Ascending aorta (tissue), 2 donors: ENCODE measurements around the gene SLC9C1. TPM values are rescaled to one million over a fixed set of nuclear protein-coding genes. Genes with fewer than 3 reads are reported as not detected.
A peak's percentile ranks its signal among the peaks of the same experiment; 100 is the strongest.

ENCODE experiments used
- DNase-seq, 2 donors: peaks; one replicate each; pipeline ENCODE4 v3.0.0-alpha.2; 2019; ENCODE audit warnings: low spot score in 2 of 2
- H3K27ac ChIP-seq, 2 donors: fragments of 200-600 bp; sonication (generic); one replicate each; pipeline ENCODE4 v1.5.1; 2016 to 2017; ENCODE audit warnings: mild to moderate bottlenecking in 1 of 2
- H3K27me3 ChIP-seq: fragments of 200-600 bp; sonication (generic); one replicate; pipeline ENCODE4 v1.5.1; 2017
- H3K36me3 ChIP-seq, 2 donors: fragments of 200-600 bp; sonication (generic); one replicate each; pipeline ENCODE4 v1.5.1; 2016
- H3K4me1 ChIP-seq, 2 donors: fragments of 200-600 bp; sonication (generic); one replicate each; pipeline ENCODE4 v1.5.1; 2016 to 2017; ENCODE audit warnings: mild to moderate bottlenecking in 1 of 2
- H3K4me3 ChIP-seq, 2 donors: fragments of 200-600 bp; sonication (generic); one replicate each; pipeline ENCODE4 v1.5.1; 2016 to 2017; ENCODE audit warnings: mild to moderate bottlenecking in 1 of 2
- H3K9me3 ChIP-seq, 2 donors: fragments of 200-600 bp; sonication (generic); one replicate each; pipeline ENCODE4 v1.5.1; 2016
- intact Hi-C: fragments of 100-400 bp; cut with DNase I; formaldehyde crosslinking; loops from one replicate; pipeline ENCODE4 v1.15.1; 2023
- total RNA-seq: library from RNA; depleted of rRNA; stranded (reverse); fragments of >200 nt; gene quantifications from one replicate; pipeline ENCODE4 v1.1.0, GENCODE V29; 2016
- TF ChIP-seq, protein P1 (sequence below), 3 experiments: fragments of 200-600 bp in 2 of 3; fragments of 450-650 bp in 1 of 3; sonication (generic) in 2 of 3; IDR thresholded peaks; one replicate each; pipeline ENCODE4 v1.5.1; 2016 to 2019; ENCODE audit warnings: antibody characterized with exemption in 3 of 3, mild to moderate bottlenecking in 1 of 3, moderate library complexity in 1 of 3

SLC9C1 gene
- total RNA-seq, 1 donor from 2014 or later = 0.32 TPM

DNA sequence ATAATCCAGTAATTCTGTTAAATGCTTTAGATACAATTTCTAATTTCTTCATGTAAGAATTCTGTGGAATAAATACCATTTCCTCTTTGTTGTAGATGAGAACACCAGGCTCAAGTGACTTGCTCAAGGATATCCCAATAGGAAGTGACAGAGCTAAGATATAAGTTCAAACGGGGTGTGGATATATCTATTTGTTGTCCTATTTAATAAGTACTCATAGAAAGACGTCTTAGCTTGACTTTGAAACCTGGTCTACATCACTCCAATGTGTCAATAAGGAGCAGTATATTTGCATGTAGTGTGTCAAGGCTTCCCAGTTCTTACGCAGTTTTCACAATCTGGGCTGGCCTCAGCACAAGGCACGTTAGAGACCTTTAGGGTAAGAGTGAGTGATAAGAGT, 156.2 kb downstream of the SLC9C1 start:
- Histone ChIP-seq H3K36me3 (no peaks in the 10 kb centered on the region), H3K4me3 (no peak overlapping the region), H3K4me1 (no peaks in the 10 kb centered on the region), H3K27ac (no peak overlapping the region), H3K27me3 (no peaks in the 10 kb centered on the region), H3K9me3 (no peaks in the 10 kb centered on the region)
- TF ChIP-seq, protein P1, sequence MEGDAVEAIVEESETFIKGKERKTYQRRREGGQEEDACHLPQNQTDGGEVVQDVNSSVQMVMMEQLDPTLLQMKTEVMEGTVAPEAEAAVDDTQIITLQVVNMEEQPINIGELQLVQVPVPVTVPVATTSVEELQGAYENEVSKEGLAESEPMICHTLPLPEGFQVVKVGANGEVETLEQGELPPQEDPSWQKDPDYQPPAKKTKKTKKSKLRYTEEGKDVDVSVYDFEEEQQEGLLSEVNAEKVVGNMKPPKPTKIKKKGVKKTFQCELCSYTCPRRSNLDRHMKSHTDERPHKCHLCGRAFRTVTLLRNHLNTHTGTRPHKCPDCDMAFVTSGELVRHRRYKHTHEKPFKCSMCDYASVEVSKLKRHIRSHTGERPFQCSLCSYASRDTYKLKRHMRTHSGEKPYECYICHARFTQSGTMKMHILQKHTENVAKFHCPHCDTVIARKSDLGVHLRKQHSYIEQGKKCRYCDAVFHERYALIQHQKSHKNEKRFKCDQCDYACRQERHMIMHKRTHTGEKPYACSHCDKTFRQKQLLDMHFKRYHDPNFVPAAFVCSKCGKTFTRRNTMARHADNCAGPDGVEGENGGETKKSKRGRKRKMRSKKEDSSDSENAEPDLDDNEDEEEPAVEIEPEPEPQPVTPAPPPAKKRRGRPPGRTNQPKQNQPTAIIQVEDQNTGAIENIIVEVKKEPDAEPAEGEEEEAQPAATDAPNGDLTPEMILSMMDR (IDR thresholded peaks at IDR 0.05) = no peak
- intact Hi-C loops = no loop called here
- DNase-seq = no peak

DNA sequence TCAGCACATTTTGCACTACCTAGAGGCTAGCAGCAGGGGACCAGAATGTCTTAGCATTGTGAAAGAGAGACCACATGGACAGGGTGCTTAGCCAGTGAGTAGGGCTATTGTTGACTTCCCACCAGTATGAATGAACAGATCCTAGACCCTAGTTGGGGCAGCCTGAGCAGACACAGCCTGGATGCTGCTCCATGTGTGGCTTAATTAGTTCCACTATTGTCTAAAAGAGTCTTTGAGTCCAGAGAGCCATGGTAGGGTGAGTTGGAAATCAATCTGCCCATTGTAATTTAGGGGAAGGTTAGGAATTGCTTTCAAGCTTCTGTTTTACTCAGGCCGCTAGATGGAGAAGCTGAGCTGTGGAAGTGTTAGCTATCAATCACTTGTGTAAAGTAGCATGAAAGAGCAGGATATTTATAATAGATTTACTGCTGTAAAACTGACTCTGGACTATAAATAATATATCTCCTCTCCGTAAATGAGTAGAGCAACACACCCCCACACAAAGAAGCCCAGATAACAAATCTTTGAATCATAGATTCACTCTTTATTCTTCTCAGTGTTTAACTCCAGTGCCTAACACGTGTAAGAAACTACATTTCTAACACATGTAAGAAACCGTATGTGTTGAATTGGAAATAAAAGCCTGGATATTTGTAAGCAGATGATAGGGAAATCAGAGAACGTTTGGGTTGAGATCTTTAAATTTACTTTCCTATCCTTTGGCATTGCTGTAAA, 156.9 kb downstream of the SLC9C1 start:
- Histone ChIP-seq H3K36me3 (no peaks in the 10 kb centered on the region), H3K27ac (no peak overlapping the region), H3K9me3 (no peaks in the 10 kb centered on the region), H3K4me1 (no peaks in the 10 kb centered on the region), H3K4me3 (no peak overlapping the region), H3K27me3 (no peaks in the 10 kb centered on the region)
- intact Hi-C loops = no loop called here
- DNase-seq = no peak
- TF ChIP-seq, protein P1 (IDR thresholded peaks at IDR 0.05) = peak in 2 of 3 experiments; percentile 27 to 45

DNA sequence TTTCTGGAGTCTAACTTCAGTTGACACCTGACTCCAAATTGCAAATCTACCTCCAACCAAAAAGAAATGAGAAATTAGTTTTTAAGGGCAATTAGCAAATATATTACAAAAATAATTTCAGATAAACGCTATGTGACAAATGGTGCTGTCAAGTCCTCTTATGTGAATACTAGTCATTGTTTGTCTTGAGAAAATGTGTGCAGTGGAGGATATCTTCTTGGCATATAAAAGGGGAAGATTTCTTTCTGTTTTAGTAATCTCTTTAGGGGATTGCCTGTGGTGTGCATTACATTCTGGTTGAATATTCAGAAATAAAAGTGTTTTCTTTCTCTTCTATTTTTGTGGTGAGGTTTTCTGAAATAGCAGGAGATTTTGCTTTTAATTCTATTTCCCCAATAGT, 158.0 kb downstream of the SLC9C1 start:
- Histone ChIP-seq H3K9me3 (no peaks in the 10 kb centered on the region), H3K27ac (no peak overlapping the region), H3K4me3 (no peak overlapping the region), H3K27me3 (no peaks in the 10 kb centered on the region), H3K36me3 (no peaks in the 10 kb centered on the region), H3K4me1 (no peaks in the 10 kb centered on the region)
- TF ChIP-seq, protein P1 (IDR thresholded peaks at IDR 0.05) = no peak
- no peak for DNase-seq
- intact Hi-C loops = no loop called here

DNA sequence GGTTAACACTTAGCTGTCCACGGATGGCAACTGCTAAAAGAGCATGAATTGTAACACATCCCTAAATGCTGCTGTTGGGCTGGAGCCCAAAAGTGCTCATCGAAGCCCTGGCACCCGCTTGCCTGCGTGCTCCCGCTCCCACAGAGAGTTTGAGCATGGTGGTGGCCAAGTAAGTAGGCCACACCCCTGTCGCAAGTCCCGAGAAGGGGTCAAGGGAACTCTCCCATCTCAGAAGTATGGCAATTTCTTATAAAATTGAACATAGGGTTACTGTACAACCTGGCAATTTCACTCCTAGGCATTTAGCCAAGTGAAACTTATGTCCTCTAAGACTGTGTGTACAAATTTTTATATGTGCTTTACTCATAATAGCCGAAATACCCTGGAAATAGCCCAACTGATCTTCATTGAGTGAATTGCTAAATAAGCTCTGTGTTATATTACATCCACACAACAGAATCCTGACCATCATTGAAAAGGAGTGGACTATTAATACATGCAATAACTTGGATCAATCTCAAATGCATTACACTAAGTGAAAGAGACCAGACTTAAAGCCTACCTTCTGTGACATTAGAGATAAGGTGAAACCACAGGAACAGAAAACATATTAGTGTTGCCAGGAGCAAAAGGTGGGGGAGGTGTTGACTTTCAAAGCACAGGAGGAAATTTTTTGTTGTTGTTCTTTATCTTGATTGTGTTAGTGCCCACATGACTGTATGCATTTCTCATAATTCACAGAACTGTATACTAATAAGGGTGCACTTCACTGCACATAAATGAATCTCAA, 159.5 kb downstream of the SLC9C1 start:
- no peak for DNase-seq
- intact Hi-C loops = no loop called here

DNA sequence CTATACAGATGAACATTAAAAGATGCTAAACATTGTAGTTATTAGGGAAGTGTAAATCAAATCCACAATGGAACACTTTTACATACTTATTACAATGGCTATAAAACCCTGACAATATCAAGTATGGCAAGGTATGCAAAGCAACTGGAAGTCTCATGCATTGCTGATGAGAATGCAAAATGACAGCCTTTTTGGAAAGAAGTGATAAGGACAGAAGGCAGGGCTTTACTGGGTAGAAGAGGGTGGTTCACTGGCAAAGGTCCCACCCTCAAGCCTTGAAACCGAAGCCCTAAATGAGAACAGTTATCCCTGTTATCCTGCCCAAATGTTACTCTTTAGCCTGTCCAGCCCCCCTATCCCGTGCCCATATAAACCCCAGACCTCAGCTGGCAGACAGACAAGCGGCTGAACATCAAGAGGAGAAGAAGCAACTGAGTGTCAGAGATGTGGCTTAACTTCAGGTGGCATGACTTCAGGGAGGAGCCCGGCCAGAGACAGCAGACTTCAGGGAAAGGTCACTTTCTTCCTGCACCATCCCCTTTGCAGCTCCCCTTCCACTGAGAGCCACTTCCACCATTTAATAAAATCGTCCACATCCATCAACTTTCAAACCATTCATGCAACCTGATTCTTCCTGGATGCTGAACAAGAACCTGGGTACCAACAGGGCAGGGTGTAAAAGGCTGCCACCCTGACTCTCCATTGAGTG, 160.2 kb downstream of the SLC9C1 start:
- H3K4me1 ChIP-seq = no peaks in the 10 kb centered on the region
- H3K9me3 ChIP-seq = no peaks in the 10 kb centered on the region
- intact Hi-C loops = no loop called here
- no peak overlapping the region for H3K27ac ChIP-seq
- TF ChIP-seq, protein P1 (IDR thresholded peaks at IDR 0.05) = no peak
- H3K4me3 ChIP-seq = no peak overlapping the region
- H3K27me3 ChIP-seq = no peaks in the 10 kb centered on the region
- DNase-seq = no peak
- H3K36me3 ChIP-seq = peaks cover 0 to 3% of the 10 kb centered on the region in 2 donors

More for the DNA sequence above, 159.5 kb downstream of the SLC9C1 start:
- Histone ChIP-seq H3K4me3 (no peak overlapping the region), H3K36me3 (peaks cover 0 to 2% of the 10 kb centered on the region in 2 donors), H3K9me3 (no peaks in the 10 kb centered on the region), H3K27me3 (no peaks in the 10 kb centered on the region), H3K27ac (no peak overlapping the region), H3K4me1 (no peaks in the 10 kb centered on the region)
- TF ChIP-seq, protein P1 (IDR thresholded peaks at IDR 0.05) = no peak
